IMR-90 (cell line): ENCODE results near the gene AFF2.

Experiments used
- CHD1 ChIP-seq: IDR thresholded peaks from 2 replicates; pipeline ENCODE4 v1.6.1; 2012; ENCODE audit warnings: low read depth, low read length, improper control_type of control experiment
- CTCF ChIP-seq: conservative IDR thresholded peaks from 2 replicates; pipeline ENCODE4 v1.5.1; 2012; ENCODE audit warnings: mild to moderate bottlenecking, low read depth, low read length, improper control_type of control experiment
- FOS ChIP-seq: fragments of 150-350 bp; IDR thresholded peaks from 2 replicates; pipeline ENCODE4 v1.6.1; 2016; ENCODE audit warnings: low read depth, low read length
- MXI1 ChIP-seq: IDR thresholded peaks from 2 replicates; pipeline ENCODE4 v1.6.1; 2012; ENCODE audit warnings: low read depth, mild to moderate bottlenecking, low read length, moderate library complexity, borderline replicate concordance
- POLR2A ChIP-seq: IDR thresholded peaks from 2 replicates; pipeline ENCODE4 v1.6.1; 2012; ENCODE audit warnings: mild to moderate bottlenecking, low read depth, low read length
- RAD21 ChIP-seq: IDR thresholded peaks from 2 replicates; pipeline ENCODE4 v1.6.1; 2012; ENCODE audit warnings: low read length, improper control_type of control experiment
- RCOR1 ChIP-seq: IDR thresholded peaks from 2 replicates; pipeline ENCODE4 v1.6.1; 2012; ENCODE audit warnings: mild to moderate bottlenecking, low read length, improper control_type of control experiment; ENCODE audit not compliant: insufficient replicate concordance
- RFX5 ChIP-seq: IDR thresholded peaks from 2 replicates; pipeline ENCODE4 v1.8.0; 2012; ENCODE audit warnings: low read depth, mild to moderate bottlenecking, low read length, moderate library complexity

- TF ChIP-seq CTCF (no peak), POLR2A (no peak), FOS (no peak), CHD1 (no peak), RFX5 (no peak), MXI1 (no peak), RAD21 (no peak), RCOR1 (no peak)
These were observed 119.6 kb downstream of the AFF2 start for GRCh38 chrX:148620023-148620422.
